Keratinocyte (primary cell): ENCODE results near the gene CYP19A1. TPM values are rescaled to one million over a fixed set of nuclear protein-coding genes. Genes with fewer than 3 reads are reported as not detected.

ENCODE experiments used
- DNase-seq: peaks from one replicate; pipeline ENCODE4 v3.0.0-alpha.2; 2011; ENCODE audit warnings: low read depth, missing footprints, low spot score
- FAIRE-seq: peaks from 2 replicates; lab custom pipeline; 2011; peaks lifted over from hg19 to GRCh38; lab: Jason Lieb, UNC
- H2AFZ ChIP-seq: 2 replicates; pipeline ENCODE4 v1.6.0; 2012; ENCODE audit warnings: low read length, control low read depth, inconsistent platforms; ENCODE audit not compliant: control insufficient read depth
- H3K27ac ChIP-seq: 2 replicates; pipeline ENCODE4 v1.5.1; 2011; ENCODE audit warnings: low read length; ENCODE audit not compliant: control insufficient read depth, insufficient read depth
- H3K27me3 ChIP-seq: 3 replicates; pipeline ENCODE4 v1.6.0; 2011; ENCODE audit warnings: low read length; ENCODE audit not compliant: control insufficient read depth, insufficient read depth; ENCODE audit errors: extremely low read depth
- H3K36me3 ChIP-seq, 2 experiments: 2 replicates in 1 of 2; 3 replicates in 1 of 2; pipeline ENCODE4 v1.5.1; 2011; ENCODE audit warnings: low read length in 2 of 2, mild to moderate bottlenecking in 1 of 2; ENCODE audit not compliant: control insufficient read depth in 2 of 2, insufficient read depth in 2 of 2; ENCODE audit errors: extremely low read depth in 1 of 2
- H3K4me1 ChIP-seq: 3 replicates; pipeline ENCODE4 v1.5.1; 2011; ENCODE audit warnings: low read length; ENCODE audit not compliant: control insufficient read depth, insufficient read depth; ENCODE audit errors: extremely low read depth
- H3K4me2 ChIP-seq: 3 replicates; pipeline ENCODE4 v1.6.0; 2011; ENCODE audit warnings: low read depth, low read length; ENCODE audit not compliant: control insufficient read depth, insufficient read depth; ENCODE audit errors: extremely low read depth
- H3K4me3 ChIP-seq, 3 experiments: fragments of 200-600 bp in 1 of 3; sonication (generic) in 1 of 3; 2 replicates in 2 of 3; 3 replicates in 1 of 3; pipeline ENCODE4 v1.5.1; 2011 to 2016; ENCODE audit warnings: low read length in 3 of 3, mild to moderate bottlenecking in 3 of 3, control low read depth in 2 of 3, inconsistent platforms in 1 of 3, low read depth in 1 of 3, mixed read lengths in 1 of 3, mixed run types in 1 of 3, moderate library complexity in 1 of 3; ENCODE audit not compliant: control insufficient read depth in 2 of 3, insufficient read depth in 2 of 3; ENCODE audit errors: extremely low read depth in 1 of 3
- H3K79me2 ChIP-seq: 2 replicates; pipeline ENCODE4 v1.6.0; 2012; ENCODE audit warnings: low read length; ENCODE audit not compliant: control insufficient read depth, insufficient read depth
- H3K9ac ChIP-seq: 3 replicates; pipeline ENCODE4 v1.6.0; 2011; ENCODE audit warnings: low read length; ENCODE audit not compliant: control insufficient read depth, insufficient read depth; ENCODE audit errors: extremely low read depth
- H3K9me1 ChIP-seq: 3 replicates; pipeline ENCODE4 v1.6.0; 2011; ENCODE audit warnings: low read length; ENCODE audit not compliant: control insufficient read depth, insufficient read depth; ENCODE audit errors: extremely low read depth
- H3K9me3 ChIP-seq: 2 replicates; pipeline ENCODE4 v1.5.1; 2012; ENCODE audit warnings: low read depth, low read length; ENCODE audit not compliant: control insufficient read depth
- H4K20me1 ChIP-seq: 3 replicates; pipeline ENCODE4 v1.6.0; 2011; ENCODE audit warnings: low read length; ENCODE audit not compliant: control insufficient read depth, insufficient read depth; ENCODE audit errors: extremely low read depth
- CTCF ChIP-seq, 3 experiments: IDR thresholded peaks in 1 of 3; conservative IDR thresholded peaks in 1 of 3; optimal IDR thresholded peaks in 1 of 3; 2 replicates in 2 of 3; 3 replicates in 1 of 3; pipeline versions ENCODE3 to v1.5.1; 2011; ENCODE audit warnings: low read length in 3 of 3, mild to moderate bottlenecking in 3 of 3, moderate library complexity in 2 of 3, control low read depth in 1 of 3, inconsistent platforms in 1 of 3; ENCODE audit not compliant: insufficient read depth in 2 of 3; ENCODE audit errors: extremely low read depth in 1 of 3
- EZH2 ChIP-seq: IDR thresholded peaks from one replicate; pipeline ENCODE4 v1.6.1; 2012; ENCODE audit warnings: inconsistent platforms, mild to moderate bottlenecking, low read length, moderate library complexity
- dilution Hi-C: fragments of 300-500 bp; cut with MboI; formaldehyde crosslinking; loops from one replicate; pipeline ENCODE4 v1.7.0; 2020; ENCODE audit warnings: low sequenced_read_pairs; ENCODE audit not compliant: extremely low pct_ligation_motif_present
- polyA plus RNA-seq, 5 experiments: library from polyadenylated mRNA; depleted of rRNA in 3 of 5; stranded (reverse) in 3 of 5; stranded (forward) in 1 of 5; unstranded in 1 of 5; fragments of >200 nt; gene quantifications; 1 replicate in 1 of 5; 2 replicates in 3 of 5; 3 replicates in 1 of 5; pipeline versions ENCODE4 v1.2.1 to v1.2.3, GENCODE V29; 2011 to 2012; ENCODE audit warnings: missing spikeins in 2 of 5, low read depth in 1 of 5, low replicate concordance in 1 of 5

The CYP19A1 gene
- polyA plus RNA-seq, 1 donor (not counting 4 experiments of a cell fraction or from before 2014, with no cell fraction given), result not detected

- no peak for TF ChIP-seq EZH2
- TF ChIP-seq CTCF (optimal IDR thresholded peaks at IDR 0.05 in 1 of 3, IDR thresholded peaks at IDR 0.05 in 1 of 3, conservative IDR thresholded peaks at IDR 0.05 in 1 of 3; ENCODE audit: extremely low read depth in 1 of 3, insufficient read depth in 2 of 3, low read length in 3 of 3), result no peak
- FAIRE-seq, result no peak
Measured at GRCh38 chr15:51355096-51355495, 16.7 kb upstream of the CYP19A1 start.

GRCh38 chr15:51353976-51354375, 15.6 kb upstream of the CYP19A1 start:
- no peaks in the 10 kb centered on the region for H3K9me3 ChIP-seq
- no peak overlapping the region for H3K9ac ChIP-seq
- H3K4me3 ChIP-seq, result no peak overlapping the region
- DNase-seq (no peak), FAIRE-seq (no peak)
- peaks cover 3% of the 10 kb centered on the region for H3K27me3 ChIP-seq
- no peaks in the 10 kb centered on the region for H3K36me3 ChIP-seq
- H3K79me2 ChIP-seq, result no peaks in the 10 kb centered on the region
- H2AFZ ChIP-seq, result no peak overlapping the region
- H4K20me1 ChIP-seq, result no peaks in the 10 kb centered on the region
- no peaks in the 10 kb centered on the region for H3K4me1 ChIP-seq
- H3K27ac ChIP-seq, result no peak overlapping the region
- dilution Hi-C loops, result no loop called here
- TF ChIP-seq EZH2, result no peak
- TF ChIP-seq CTCF (optimal IDR thresholded peaks at IDR 0.05 in 1 of 3, IDR thresholded peaks at IDR 0.05 in 1 of 3, conservative IDR thresholded peaks at IDR 0.05 in 1 of 3; ENCODE audit: extremely low read depth in 1 of 3, insufficient read depth in 2 of 3, low read length in 3 of 3), result no peak
- no peaks in the 10 kb centered on the region for H3K9me1 ChIP-seq
- no peak overlapping the region for H3K4me2 ChIP-seq

More at GRCh38 chr15:51355096-51355495, 16.7 kb upstream of the CYP19A1 start:
- Histone ChIP-seq H3K36me3 (no peaks in the 10 kb centered on the region), H3K4me2 (no peak overlapping the region), H2AFZ (no peak overlapping the region), H3K9me3 (no peaks in the 10 kb centered on the region), H3K4me1 (no peaks in the 10 kb centered on the region), H3K27ac (no peak overlapping the region), H4K20me1 (no peaks in the 10 kb centered on the region), H3K4me3 (no peak overlapping the region), H3K27me3 (peaks cover 3% of the 10 kb centered on the region), H3K79me2 (no peaks in the 10 kb centered on the region), H3K9ac (no peak overlapping the region), H3K9me1 (no peaks in the 10 kb centered on the region)
- dilution Hi-C loops, result no loop called here
- no peak for DNase-seq
